GM18502 (cell line): ENCODE measurements around the gene PDE3A.
"Not testable (repeated sequence)": the region's sequence is repeated elsewhere in the genome, so short reads cannot be mapped to it uniquely, and the experiment has no call there.

Source experiments
- ATAC-seq: cut with Tn5 transposase; IDR thresholded peaks from one replicate; pipeline ENCODE4 v1.9.1; 2021; ENCODE audit warnings: mild to moderate bottlenecking; ENCODE audit not compliant: unreplicated experiment, poor library complexity

Gene PDE3A

GRCh38 chr12:20372326-20373096 lies 4.2 kb downstream of the PDE3A start:
- ATAC-seq = no peak

- no peak for ATAC-seq
Measured at GRCh38 chr12:20374795-20375194, 6.5 kb downstream of the PDE3A start.

- no peak for ATAC-seq
Measured at GRCh38 chr12:20375560-20375959, 7.2 kb downstream of the PDE3A start.

GRCh38 chr12:20376984-20377383 lies 8.6 kb downstream of the PDE3A start:
- no peak for ATAC-seq

- no peak for ATAC-seq
Measured at GRCh38 chr12:20377750-20378149, 9.4 kb downstream of the PDE3A start.

- no peak for ATAC-seq
Measured at GRCh38 chr12:20382117-20382516, 13.8 kb downstream of the PDE3A start.

GRCh38 chr12:20383612-20384011 lies 15.3 kb downstream of the PDE3A start:
- no peak for ATAC-seq

GRCh38 chr12:20384836-20385235 lies 16.5 kb downstream of the PDE3A start:
- ATAC-seq = not testable (repeated sequence)

- ATAC-seq = no peak
Measured at GRCh38 chr12:20390846-20391245, 22.5 kb downstream of the PDE3A start.

- ATAC-seq = no peak
Measured at GRCh38 chr12:20392339-20392738, 24.0 kb downstream of the PDE3A start.

- ATAC-seq = no peak
Measured at GRCh38 chr12:20393707-20394106, 25.4 kb downstream of the PDE3A start.

- ATAC-seq = no peak
Measured at GRCh38 chr12:20395791-20396550, 27.6 kb downstream of the PDE3A start.

- ATAC-seq = no peak
Measured at GRCh38 chr12:20398686-20399085, 30.3 kb downstream of the PDE3A start.

- ATAC-seq = no peak
Measured at GRCh38 chr12:20400003-20400402, 31.7 kb downstream of the PDE3A start.

GRCh38 chr12:20403230-20403629 lies 34.9 kb downstream of the PDE3A start:
- no peak for ATAC-seq

- no peak for ATAC-seq
Measured at GRCh38 chr12:20404576-20405346, 36.4 kb downstream of the PDE3A start.

- no peak for ATAC-seq
Measured at GRCh38 chr12:20409607-20410377, 41.5 kb downstream of the PDE3A start.

GRCh38 chr12:20410734-20411133 lies 42.4 kb downstream of the PDE3A start:
- no peak for ATAC-seq

GRCh38 chr12:20411345-20411744 lies 43.0 kb downstream of the PDE3A start:
- ATAC-seq = no peak

GRCh38 chr12:20415028-20415427 lies 46.7 kb downstream of the PDE3A start:
- no peak for ATAC-seq
